Measurements from ENCODE around the gene ZSWIM6. TPM values are rescaled to one million over a fixed set of nuclear protein-coding genes. Genes with fewer than 3 reads are reported as not detected.

The ZSWIM6 gene
- total RNA-seq, 1 experiment from 2014 or later: 10.8 TPM

- POLR2A ChIA-PET: no interaction called here
- CTCF ChIA-PET: no interaction called here
- H3K9me3 ChIP-seq (ENCODE audit: control insufficient read depth, insufficient read depth, low read depth, low read length): no peaks in the 10 kb centered on the region
- no TSS peak for BruUV-seq (replicated peaks)
- intact Hi-C loops (cut with micrococcal nuclease; ENCODE audit: unreplicated experiment) (loop anchor here (10.0 kb wide), 1 partner anchor 1136 kb away; no protein-coding TSS in a partner anchor), in situ Hi-C loops (cut with HindIII; ENCODE audit: low pct_unique_long_range_greater_than_20kb, low sequenced_read_pairs) (no loop called here)
- no peak for DNase-seq (ENCODE audit: low read depth, low spot score)
- ATAC-seq: no peak
- H3K27me3 ChIP-seq (ENCODE audit: control insufficient read depth, insufficient read depth, low read length): no peaks in the 10 kb centered on the region
- no peaks in the 10 kb centered on the region for H3K36me3 ChIP-seq (ENCODE audit: control insufficient read depth, insufficient read depth, low read length)
- no peaks in the 10 kb centered on the region for H3K4me1 ChIP-seq (ENCODE audit: control insufficient read depth, insufficient read depth, low read length)
- H3K4me3 ChIP-seq (ENCODE audit: low read depth in 2 of 2, low read length in 2 of 2): no peak overlapping the region
- H3K27ac ChIP-seq (ENCODE audit: low read length): no peak overlapping the region
- TF ChIP-seq, protein P1, sequence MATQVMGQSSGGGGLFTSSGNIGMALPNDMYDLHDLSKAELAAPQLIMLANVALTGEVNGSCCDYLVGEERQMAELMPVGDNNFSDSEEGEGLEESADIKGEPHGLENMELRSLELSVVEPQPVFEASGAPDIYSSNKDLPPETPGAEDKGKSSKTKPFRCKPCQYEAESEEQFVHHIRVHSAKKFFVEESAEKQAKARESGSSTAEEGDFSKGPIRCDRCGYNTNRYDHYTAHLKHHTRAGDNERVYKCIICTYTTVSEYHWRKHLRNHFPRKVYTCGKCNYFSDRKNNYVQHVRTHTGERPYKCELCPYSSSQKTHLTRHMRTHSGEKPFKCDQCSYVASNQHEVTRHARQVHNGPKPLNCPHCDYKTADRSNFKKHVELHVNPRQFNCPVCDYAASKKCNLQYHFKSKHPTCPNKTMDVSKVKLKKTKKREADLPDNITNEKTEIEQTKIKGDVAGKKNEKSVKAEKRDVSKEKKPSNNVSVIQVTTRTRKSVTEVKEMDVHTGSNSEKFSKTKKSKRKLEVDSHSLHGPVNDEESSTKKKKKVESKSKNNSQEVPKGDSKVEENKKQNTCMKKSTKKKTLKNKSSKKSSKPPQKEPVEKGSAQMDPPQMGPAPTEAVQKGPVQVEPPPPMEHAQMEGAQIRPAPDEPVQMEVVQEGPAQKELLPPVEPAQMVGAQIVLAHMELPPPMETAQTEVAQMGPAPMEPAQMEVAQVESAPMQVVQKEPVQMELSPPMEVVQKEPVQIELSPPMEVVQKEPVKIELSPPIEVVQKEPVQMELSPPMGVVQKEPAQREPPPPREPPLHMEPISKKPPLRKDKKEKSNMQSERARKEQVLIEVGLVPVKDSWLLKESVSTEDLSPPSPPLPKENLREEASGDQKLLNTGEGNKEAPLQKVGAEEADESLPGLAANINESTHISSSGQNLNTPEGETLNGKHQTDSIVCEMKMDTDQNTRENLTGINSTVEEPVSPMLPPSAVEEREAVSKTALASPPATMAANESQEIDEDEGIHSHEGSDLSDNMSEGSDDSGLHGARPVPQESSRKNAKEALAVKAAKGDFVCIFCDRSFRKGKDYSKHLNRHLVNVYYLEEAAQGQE (IDR thresholded peaks at IDR 0.05; ENCODE audit: insufficient read depth in 1 of 2, low read depth in 2 of 2, low read length in 1 of 2): no peak
- TF ChIP-seq POLR2AphosphoS5 (IDR thresholded peaks at IDR 0.05; ENCODE audit: low read depth, low read length) (no peak), TCF7L2 (IDR thresholded peaks at IDR 0.05; ENCODE audit: low read depth, low read length) (no peak), SIN3A (IDR thresholded peaks at IDR 0.05; ENCODE audit: borderline replicate concordance, insufficient read depth, low read depth, low read length) (no peak)
- TF ChIP-seq, protein P2, sequence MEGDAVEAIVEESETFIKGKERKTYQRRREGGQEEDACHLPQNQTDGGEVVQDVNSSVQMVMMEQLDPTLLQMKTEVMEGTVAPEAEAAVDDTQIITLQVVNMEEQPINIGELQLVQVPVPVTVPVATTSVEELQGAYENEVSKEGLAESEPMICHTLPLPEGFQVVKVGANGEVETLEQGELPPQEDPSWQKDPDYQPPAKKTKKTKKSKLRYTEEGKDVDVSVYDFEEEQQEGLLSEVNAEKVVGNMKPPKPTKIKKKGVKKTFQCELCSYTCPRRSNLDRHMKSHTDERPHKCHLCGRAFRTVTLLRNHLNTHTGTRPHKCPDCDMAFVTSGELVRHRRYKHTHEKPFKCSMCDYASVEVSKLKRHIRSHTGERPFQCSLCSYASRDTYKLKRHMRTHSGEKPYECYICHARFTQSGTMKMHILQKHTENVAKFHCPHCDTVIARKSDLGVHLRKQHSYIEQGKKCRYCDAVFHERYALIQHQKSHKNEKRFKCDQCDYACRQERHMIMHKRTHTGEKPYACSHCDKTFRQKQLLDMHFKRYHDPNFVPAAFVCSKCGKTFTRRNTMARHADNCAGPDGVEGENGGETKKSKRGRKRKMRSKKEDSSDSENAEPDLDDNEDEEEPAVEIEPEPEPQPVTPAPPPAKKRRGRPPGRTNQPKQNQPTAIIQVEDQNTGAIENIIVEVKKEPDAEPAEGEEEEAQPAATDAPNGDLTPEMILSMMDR (IDR thresholded peaks at IDR 0.05): no peak
These were observed 42.8 kb upstream of the ZSWIM6 start for GRCh38 chr5:61289241-61289640.

GRCh38 chr5:61289669-61290306 lies 42.3 kb upstream of the ZSWIM6 start:
- Histone ChIP-seq H3K27me3 (ENCODE audit: control insufficient read depth, insufficient read depth, low read length) (no peaks in the 10 kb centered on the region), H3K4me1 (ENCODE audit: control insufficient read depth, insufficient read depth, low read length) (no peaks in the 10 kb centered on the region), H3K9me3 (ENCODE audit: control insufficient read depth, insufficient read depth, low read depth, low read length) (no peaks in the 10 kb centered on the region), H3K4me3 (ENCODE audit: low read depth in 2 of 2, low read length in 2 of 2) (no peak overlapping the region), H3K36me3 (ENCODE audit: control insufficient read depth, insufficient read depth, low read length) (no peaks in the 10 kb centered on the region), H3K27ac (ENCODE audit: low read length) (no peak overlapping the region)
- in situ Hi-C loops (cut with HindIII; ENCODE audit: low pct_unique_long_range_greater_than_20kb, low sequenced_read_pairs) (no loop called here), intact Hi-C loops (cut with micrococcal nuclease; ENCODE audit: unreplicated experiment) (loop anchor here (10.0 kb wide), 1 partner anchor 1135 kb away; no protein-coding TSS in a partner anchor)
- DNase-seq (ENCODE audit: low read depth, low spot score): no peak
- TF ChIP-seq TCF7L2 (IDR thresholded peaks at IDR 0.05; ENCODE audit: low read depth, low read length) (no peak), SIN3A (IDR thresholded peaks at IDR 0.05; ENCODE audit: borderline replicate concordance, insufficient read depth, low read depth, low read length) (no peak), POLR2AphosphoS5 (IDR thresholded peaks at IDR 0.05; ENCODE audit: low read depth, low read length) (no peak)
- TF ChIP-seq, protein P1 (IDR thresholded peaks at IDR 0.05; ENCODE audit: insufficient read depth in 1 of 2, low read depth in 2 of 2, low read length in 1 of 2): no peak
- TF ChIP-seq, protein P2 (IDR thresholded peaks at IDR 0.05): no peak
- CTCF ChIA-PET: no interaction called here
- ATAC-seq: no peak
- BruUV-seq (replicated peaks): no TSS peak
- POLR2A ChIA-PET: no interaction called here
